Measurements from ENCODE around the gene CD1B. TPM values are rescaled to one million over a fixed set of nuclear protein-coding genes. Genes with fewer than 3 reads are reported as not detected.
"Not testable (repeated sequence)": the region's sequence is repeated elsewhere in the genome, so short reads cannot be mapped to it uniquely, and the experiment has no call there.

CD1B gene
- total RNA-seq (not detected), polyA plus RNA-seq (0.09 TPM)

- Histone ChIP-seq H3K4me3 (ENCODE audit: low read depth, low read length) (no peak within 1 kb of the TSS), H3K27ac (ENCODE audit: low read depth) (no peak within 1 kb of the TSS), H3K4me1 (ENCODE audit: insufficient read depth) (no peaks in the 10 kb centered on the region), H3K36me3 (ENCODE audit: insufficient read depth) (no peaks in the 10 kb centered on the region)
- DNase-seq (ENCODE audit: extremely low spot score), result no peak
- 81% methylated on average over 2 of the region's 2 CpGs for WGBS
Measured at GRCh38 chr1:158331481-158332150, at the start of gene CD1B. Gene CD1B, minus strand, starts transcription at chr1:158331531. Its CDS starts 108 bp downstream, at chr1:158331423.

DNA sequence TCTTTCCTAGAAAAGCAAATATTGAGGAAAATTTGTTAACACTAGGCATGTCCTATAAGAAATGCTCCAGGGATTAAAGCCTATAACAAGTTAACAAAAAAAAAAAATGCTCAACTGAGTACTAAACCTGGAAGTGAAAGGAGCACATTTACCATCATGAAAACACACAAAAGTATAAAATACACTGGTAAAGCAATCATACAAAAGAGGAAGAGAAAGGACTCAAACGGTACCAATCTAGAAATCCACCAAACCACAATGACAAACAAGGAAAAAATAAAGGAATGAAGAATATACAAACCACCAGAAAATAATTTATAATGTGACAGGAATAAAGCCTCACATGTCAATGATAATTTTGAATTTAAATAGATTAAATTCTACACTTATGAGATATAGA is 43.5 kb upstream of the CD1B start:
- Histone ChIP-seq H3K36me3 (ENCODE audit: insufficient read depth) (no peaks in the 10 kb centered on the region), H3K27ac (ENCODE audit: low read depth) (no peak overlapping the region), H3K4me3 (ENCODE audit: low read depth, low read length) (no peak overlapping the region), H3K4me1 (ENCODE audit: insufficient read depth) (no peaks in the 10 kb centered on the region)
- WGBS, result 78% methylated on average over 1 of the region's 1 CpG
- no peak for DNase-seq (ENCODE audit: extremely low spot score)

GRCh38 chr1:158374101-158374500 is 42.8 kb upstream of the CD1B start:
- not testable (repeated sequence) for DNase-seq (ENCODE audit: extremely low spot score); H3K4me1 ChIP-seq (ENCODE audit: insufficient read depth); H3K36me3 ChIP-seq (ENCODE audit: insufficient read depth); H3K4me3 ChIP-seq (ENCODE audit: low read depth, low read length); H3K27ac ChIP-seq (ENCODE audit: low read depth)
- 96% methylated on average over 25 of the region's 25 CpGs for WGBS

DNA sequence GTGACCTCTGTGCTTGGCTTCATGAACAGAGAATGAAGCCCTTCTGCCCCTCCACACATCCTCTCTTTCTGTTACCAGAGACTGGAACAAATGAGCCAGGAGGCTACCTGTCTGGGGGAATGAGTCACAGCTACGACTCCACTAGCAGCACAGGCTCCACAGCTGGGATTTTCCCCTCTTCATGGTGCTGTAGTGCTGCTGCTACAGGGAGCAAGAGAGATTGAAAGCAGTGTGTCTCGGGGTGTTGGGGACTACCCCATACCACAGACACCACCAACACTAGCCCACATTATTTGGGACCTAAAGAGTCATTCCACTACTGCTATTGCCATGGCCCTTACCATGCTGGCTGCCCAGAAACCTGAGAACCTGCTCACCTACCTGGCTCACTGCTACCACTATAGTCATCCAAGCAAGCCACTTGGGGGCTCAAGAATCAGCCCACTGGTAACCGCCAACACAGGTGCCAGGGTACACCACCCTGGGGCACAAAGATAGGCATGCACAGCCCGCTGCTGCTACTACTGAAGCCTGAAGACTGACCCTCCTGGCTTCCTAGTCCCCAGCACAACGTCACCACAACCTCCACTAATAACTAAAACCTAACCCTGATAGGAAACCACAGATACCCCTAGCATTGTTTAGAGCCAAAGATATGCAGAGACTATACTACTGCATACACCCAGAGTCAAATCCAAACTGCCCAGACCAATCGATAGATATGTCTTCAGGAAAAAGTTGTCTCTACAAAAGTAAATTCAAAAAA is 40.0 kb upstream of the CD1B start:
- H3K36me3 ChIP-seq (ENCODE audit: insufficient read depth), result no peaks in the 10 kb centered on the region
- H3K4me3 ChIP-seq (ENCODE audit: low read depth, low read length), result no peak overlapping the region
- H3K27ac ChIP-seq (ENCODE audit: low read depth), result no peak overlapping the region
- H3K4me1 ChIP-seq (ENCODE audit: insufficient read depth), result no peaks in the 10 kb centered on the region
- DNase-seq (ENCODE audit: extremely low spot score), result no peak
- WGBS, result 69% methylated on average over 6 of the region's 6 CpGs

- H3K36me3 ChIP-seq (ENCODE audit: insufficient read depth), result no peaks in the 10 kb centered on the region
- H3K4me1 ChIP-seq (ENCODE audit: insufficient read depth), result no peaks in the 10 kb centered on the region
- no peak overlapping the region for H3K4me3 ChIP-seq (ENCODE audit: low read depth, low read length)
- H3K27ac ChIP-seq (ENCODE audit: low read depth), result no peak overlapping the region
- DNase-seq (ENCODE audit: extremely low spot score), result no peak
Measured at GRCh38 chr1:158366783-158367182, 35.5 kb upstream of the CD1B start.

DNA sequence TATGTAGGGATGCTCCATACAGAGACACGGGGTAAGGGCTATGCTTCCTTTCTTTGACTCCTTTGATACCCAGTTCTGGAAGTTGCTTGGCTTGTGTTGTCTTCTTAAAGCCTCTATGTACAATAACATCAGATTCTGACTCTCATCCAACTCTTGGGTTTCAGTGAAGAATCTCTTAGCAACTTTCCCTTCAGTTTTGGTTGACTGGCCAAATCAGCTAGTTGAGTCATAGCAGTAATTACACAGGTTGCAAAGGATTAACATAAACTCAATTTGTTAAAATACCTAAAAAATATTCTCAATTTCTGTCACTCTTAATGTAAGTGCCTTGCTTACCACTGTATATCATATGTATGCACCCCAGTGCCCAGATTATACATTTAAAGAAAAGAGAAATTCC is 31.6 kb upstream of the CD1B start:
- Histone ChIP-seq H3K27ac (ENCODE audit: low read depth) (no peak overlapping the region), H3K4me3 (ENCODE audit: low read depth, low read length) (no peak overlapping the region), H3K36me3 (ENCODE audit: insufficient read depth) (no peaks in the 10 kb centered on the region), H3K4me1 (ENCODE audit: insufficient read depth) (no peaks in the 10 kb centered on the region)
- 61% methylated on average over 1 of the region's 1 CpG for WGBS
- DNase-seq (ENCODE audit: extremely low spot score), result no peak

- H3K36me3 ChIP-seq (ENCODE audit: insufficient read depth), result no peaks in the 10 kb centered on the region
- no peak for DNase-seq (ENCODE audit: extremely low spot score)
- 38% methylated on average over 1 of the region's 1 CpG for WGBS
Measured at GRCh38 chr1:158362482-158362881, 31.2 kb upstream of the CD1B start.

GRCh38 chr1:158357441-158357840 is 26.1 kb upstream of the CD1B start:
- Histone ChIP-seq H3K4me1 (ENCODE audit: insufficient read depth) (no peaks in the 10 kb centered on the region), H3K4me3 (ENCODE audit: low read depth, low read length) (no peak overlapping the region), H3K36me3 (ENCODE audit: insufficient read depth) (no peaks in the 10 kb centered on the region), H3K27ac (ENCODE audit: low read depth) (no peak overlapping the region)
- DNase-seq (ENCODE audit: extremely low spot score), result no peak
- 87% methylated on average over 1 of the region's 1 CpG for WGBS

More at GRCh38 chr1:158362482-158362881, 31.2 kb upstream of the CD1B start:
- H3K4me3 ChIP-seq (ENCODE audit: low read depth, low read length), result no peak overlapping the region
- H3K4me1 ChIP-seq (ENCODE audit: insufficient read depth), result no peaks in the 10 kb centered on the region
- no peak overlapping the region for H3K27ac ChIP-seq (ENCODE audit: low read depth)

- WGBS, result 53% methylated on average over 3 of the region's 3 CpGs
- DNase-seq (ENCODE audit: extremely low spot score), result no peak
- no peak overlapping the region for H3K27ac ChIP-seq (ENCODE audit: low read depth)
- H3K36me3 ChIP-seq (ENCODE audit: insufficient read depth), result no peaks in the 10 kb centered on the region
- no peaks in the 10 kb centered on the region for H3K4me1 ChIP-seq (ENCODE audit: insufficient read depth)
- H3K4me3 ChIP-seq (ENCODE audit: low read depth, low read length), result no peak overlapping the region
Measured at GRCh38 chr1:158356616-158357015, 25.3 kb upstream of the CD1B start.

- no peak overlapping the region for H3K4me3 ChIP-seq (ENCODE audit: low read depth, low read length)
- H3K27ac ChIP-seq (ENCODE audit: low read depth), result no peak overlapping the region
- H3K36me3 ChIP-seq (ENCODE audit: insufficient read depth), result no peaks in the 10 kb centered on the region
- no peaks in the 10 kb centered on the region for H3K4me1 ChIP-seq (ENCODE audit: insufficient read depth)
- WGBS, result 88% methylated on average over 10 of the region's 10 CpGs
- no peak for DNase-seq (ENCODE audit: extremely low spot score)
Measured at GRCh38 chr1:158355773-158356285, 24.5 kb upstream of the CD1B start.

GRCh38 chr1:158354255-158354654 is 22.9 kb upstream of the CD1B start:
- WGBS, result 82% methylated on average over 2 of the region's 2 CpGs

DNA sequence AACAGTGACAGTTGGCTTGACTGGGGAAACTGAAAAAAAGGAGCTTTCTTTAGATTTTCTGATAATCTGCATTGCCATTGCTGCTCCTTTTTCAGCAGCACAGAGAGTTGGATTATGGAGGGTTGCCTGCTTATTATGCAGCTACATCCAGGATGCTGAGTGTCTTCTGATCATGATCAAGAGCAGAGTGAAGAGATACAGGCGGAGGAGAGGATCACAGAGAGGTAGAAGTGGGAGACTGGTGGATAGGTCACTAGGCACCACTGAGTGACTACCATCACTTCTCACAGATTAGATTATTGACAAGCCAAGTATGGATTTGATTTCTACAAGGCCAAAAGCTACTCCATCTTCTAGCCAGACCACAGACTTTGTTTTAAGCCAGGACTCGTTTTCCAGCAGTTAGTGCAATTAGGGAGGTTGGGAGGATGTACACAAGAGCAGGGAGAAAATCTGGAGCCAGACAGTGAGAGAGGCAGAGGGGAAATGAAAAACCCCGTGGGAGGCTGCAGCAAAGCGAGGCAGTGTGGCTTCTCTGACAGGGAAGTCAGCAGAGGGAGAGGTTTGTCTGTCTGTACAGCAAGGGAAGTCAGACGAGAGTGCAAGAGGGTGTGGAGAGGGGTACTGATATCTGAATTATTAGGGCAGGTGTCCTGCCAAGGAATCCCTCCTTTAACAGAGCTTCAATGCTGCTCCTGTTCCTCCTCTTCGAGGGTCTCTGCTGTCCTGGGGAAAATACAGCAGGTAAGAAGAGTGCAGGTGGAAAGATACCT is 22.2 kb upstream of the CD1B start, which contains the start of gene CD1E:
Gene CD1E, plus strand, starts transcription at position 592 of the 773 bp plus-strand sequence. Its CDS starts 95 bp downstream, at position 687.
- Histone ChIP-seq H3K36me3 (ENCODE audit: insufficient read depth) (no peaks in the 10 kb centered on the region), H3K4me1 (ENCODE audit: insufficient read depth) (no peaks in the 10 kb centered on the region), H3K4me3 (ENCODE audit: low read depth, low read length) (no peak within 1 kb of the TSS), H3K27ac (ENCODE audit: low read depth) (no peak within 1 kb of the TSS)
- WGBS, result 47% methylated on average over 6 of the region's 6 CpGs
- no peak for DNase-seq (ENCODE audit: extremely low spot score)

More at GRCh38 chr1:158354255-158354654, 22.9 kb upstream of the CD1B start:
- DNase-seq (ENCODE audit: extremely low spot score), result no peak
- no peaks in the 10 kb centered on the region for H3K4me1 ChIP-seq (ENCODE audit: insufficient read depth)
- no peaks in the 10 kb centered on the region for H3K36me3 ChIP-seq (ENCODE audit: insufficient read depth)
- no peak overlapping the region for H3K4me3 ChIP-seq (ENCODE audit: low read depth, low read length)
- H3K27ac ChIP-seq (ENCODE audit: low read depth), result no peak overlapping the region

- H3K4me3 ChIP-seq (ENCODE audit: low read depth, low read length); H3K36me3 ChIP-seq (ENCODE audit: insufficient read depth); H3K27ac ChIP-seq (ENCODE audit: low read depth); DNase-seq (ENCODE audit: extremely low spot score); H3K4me1 ChIP-seq (ENCODE audit: insufficient read depth): not testable (repeated sequence)
- 96% methylated on average over 24 of the region's 24 CpGs for WGBS
Measured at GRCh38 chr1:158348946-158349345, 17.6 kb upstream of the CD1B start.

All from urinary bladder (tissue), 4 donors.